ENCODE measurements around the gene TMEM87A.
"Not testable (repeated sequence)": the region's sequence is repeated elsewhere in the genome, so short reads cannot be mapped to it uniquely, and the experiment has no call there.

Gene TMEM87A

GRCh38 chr15:42306681-42307080 is 33.4 kb upstream of the TMEM87A start:
- DNase-seq (ENCODE audit: low read depth, low spot score) = no peak
- H3K4me3 ChIP-seq (ENCODE audit: low read depth, low read length) = no peak overlapping the region
- no peak for TF ChIP-seq CTCF (IDR thresholded peaks at IDR 0.05; ENCODE audit: low read depth, low read length)
- in situ Hi-C loops (cut with HindIII; ENCODE audit: low sequenced_read_pairs) = no loop called here

DNA sequence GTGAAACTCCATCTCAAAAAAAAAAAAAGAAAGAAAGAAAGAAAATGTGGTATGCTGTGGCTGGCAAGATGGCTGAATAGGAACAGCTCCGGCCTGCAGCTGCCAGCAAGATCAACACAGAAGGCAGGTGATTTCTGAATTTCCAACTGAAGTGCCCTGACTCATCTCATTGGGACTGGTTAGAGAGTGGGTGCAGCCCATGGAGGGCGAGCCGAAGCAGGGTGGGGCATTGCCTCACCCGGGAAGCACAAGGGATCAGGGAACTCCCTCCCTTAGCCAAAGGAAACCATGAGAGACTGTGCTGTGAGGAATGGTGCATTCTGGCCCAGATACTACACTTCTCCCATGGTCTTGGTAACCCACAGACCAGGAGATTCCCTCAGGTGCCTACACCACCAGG is 27.8 kb upstream of the TMEM87A start:
- H3K4me3 ChIP-seq (ENCODE audit: low read depth, low read length); in situ Hi-C loops (cut with HindIII; ENCODE audit: low sequenced_read_pairs); DNase-seq (ENCODE audit: low read depth, low spot score): not testable (repeated sequence)

DNA sequence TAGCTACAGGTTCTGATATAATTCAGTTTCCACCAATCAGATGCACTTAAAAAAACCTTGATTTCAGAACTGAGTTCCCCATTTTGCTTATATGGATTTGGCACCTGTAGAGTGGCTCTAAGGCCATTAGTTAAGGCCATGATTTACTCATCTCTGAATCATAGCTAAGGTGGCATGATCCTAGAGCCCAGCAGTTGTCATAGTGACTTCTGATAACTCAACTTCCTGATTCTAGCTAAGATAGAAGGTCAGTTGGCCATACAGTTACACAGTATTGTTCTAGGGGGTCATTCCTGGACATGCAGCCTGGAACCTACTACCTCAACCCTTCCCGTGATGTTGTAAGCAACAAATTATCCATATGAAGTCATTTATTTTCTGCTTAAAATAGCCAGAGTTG is 15.9 kb upstream of the TMEM87A start:
- in situ Hi-C loops (cut with HindIII; ENCODE audit: low sequenced_read_pairs) = no loop called here
- no peak for DNase-seq (ENCODE audit: low read depth, low spot score)
- TF ChIP-seq CTCF (IDR thresholded peaks at IDR 0.05; ENCODE audit: low read depth, low read length) = no peak

DNA sequence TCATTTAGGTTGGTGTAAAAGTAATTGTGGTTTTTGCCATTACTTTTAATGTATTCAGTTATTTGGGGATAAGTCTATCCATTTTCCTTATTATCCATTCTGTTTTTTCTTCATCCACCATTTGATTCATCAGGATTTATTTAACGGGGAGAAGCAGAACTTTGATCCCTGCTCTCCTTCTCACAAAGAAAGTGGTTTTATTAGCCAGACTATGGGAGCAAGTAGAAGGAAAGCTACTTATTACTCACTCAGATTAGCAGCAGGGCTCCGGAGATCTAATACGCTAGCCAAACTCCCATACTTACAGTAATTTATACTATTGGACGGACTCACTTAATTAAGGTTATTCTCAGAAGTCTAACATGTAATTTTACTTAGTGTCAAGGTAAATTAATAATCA is 14.7 kb upstream of the TMEM87A start:
- no peak for TF ChIP-seq CTCF (IDR thresholded peaks at IDR 0.05; ENCODE audit: low read depth, low read length)
- no peak overlapping the region for H3K4me3 ChIP-seq (ENCODE audit: low read depth, low read length)
- DNase-seq (ENCODE audit: low read depth, low spot score) = no peak
- in situ Hi-C loops (cut with HindIII; ENCODE audit: low sequenced_read_pairs) = no loop called here

More for the DNA sequence above, 15.9 kb upstream of the TMEM87A start:
- no peak overlapping the region for H3K4me3 ChIP-seq (ENCODE audit: low read depth, low read length)

DNA sequence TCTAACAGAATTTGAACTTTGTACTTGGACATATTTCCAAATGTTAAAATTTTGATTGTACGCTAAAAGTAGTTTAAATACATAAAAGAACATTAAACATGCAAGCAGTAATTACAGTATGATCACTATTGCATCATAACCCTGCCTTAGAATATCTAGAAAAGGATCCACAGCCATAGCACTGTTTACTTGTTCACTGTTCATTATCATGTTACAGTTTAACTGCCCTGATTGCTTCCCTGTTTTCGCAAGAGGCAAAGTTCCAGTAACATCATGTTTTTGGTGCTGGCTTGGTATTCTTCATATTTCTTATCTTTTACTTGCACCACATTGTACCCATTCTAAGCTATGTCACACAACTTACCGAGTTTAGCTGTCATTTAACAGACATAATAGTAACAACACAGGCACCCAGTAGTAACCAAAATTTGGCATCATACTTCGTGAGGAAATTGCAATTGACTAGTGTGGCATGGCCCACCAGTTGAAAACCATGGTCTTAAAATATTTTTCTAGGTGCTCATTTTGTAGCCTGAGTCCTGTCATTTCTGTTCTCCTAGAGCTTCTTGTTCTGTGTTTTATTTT is 13.3 kb upstream of the TMEM87A start:
- no peak for DNase-seq (ENCODE audit: low read depth, low spot score)
- TF ChIP-seq CTCF (IDR thresholded peaks at IDR 0.05; ENCODE audit: low read depth, low read length) = no peak
- in situ Hi-C loops (cut with HindIII; ENCODE audit: low sequenced_read_pairs) = no loop called here
- H3K4me3 ChIP-seq (ENCODE audit: low read depth, low read length) = no peak overlapping the region

DNA sequence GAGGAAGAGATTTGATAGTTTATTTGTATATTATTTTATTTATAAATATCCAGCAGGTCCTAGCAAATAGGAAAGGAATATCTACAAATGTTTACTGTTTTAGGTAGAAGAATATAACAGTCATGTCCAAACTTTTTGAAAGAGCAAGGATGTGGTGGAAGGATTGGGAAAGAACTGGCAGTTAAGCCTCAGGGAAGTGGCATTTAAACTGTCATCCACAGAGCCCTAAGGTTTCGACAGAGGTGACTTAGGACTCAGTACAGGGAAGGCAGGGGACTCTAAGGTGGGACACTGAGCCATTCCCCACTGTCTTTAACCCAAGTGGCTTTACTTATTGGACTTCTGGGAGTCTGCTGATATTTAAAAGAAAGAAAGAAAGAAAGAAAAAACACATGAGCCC is 11.8 kb upstream of the TMEM87A start:
- in situ Hi-C loops (cut with HindIII; ENCODE audit: low sequenced_read_pairs) = no loop called here
- no peak for TF ChIP-seq CTCF (IDR thresholded peaks at IDR 0.05; ENCODE audit: low read depth, low read length)
- no peak for DNase-seq (ENCODE audit: low read depth, low spot score)
- no peak overlapping the region for H3K4me3 ChIP-seq (ENCODE audit: low read depth, low read length)

- no peak overlapping the region for H3K4me3 ChIP-seq (ENCODE audit: low read depth, low read length)
- no peak for TF ChIP-seq CTCF (IDR thresholded peaks at IDR 0.05; ENCODE audit: low read depth, low read length)
- in situ Hi-C loops (cut with HindIII; ENCODE audit: low sequenced_read_pairs) = no loop called here
- no peak for DNase-seq (ENCODE audit: low read depth, low spot score)
Measured at GRCh38 chr15:42284551-42284950, 11.3 kb upstream of the TMEM87A start.
